HL-60 (cell line): ENCODE measurements around the gene TUBGCP6.

Experiments used
- DNase-seq, 2 experiments: peaks; one replicate each; pipeline ENCODE4 v3.0.0-alpha.2; 2010 to 2020; ENCODE audit warnings: low read depth in 1 of 2, low spot score in 1 of 2
- H3K27ac ChIP-seq: fragments of 250-450 bp; sonication (Bioruptor Pico); replicated peaks from 2 replicates; pipeline ENCODE4 v1.5.1; 2020; ENCODE audit warnings: mild to moderate bottlenecking, moderate library complexity
- H3K27me3 ChIP-seq: fragments of 250-450 bp; sonication (Bioruptor Pico); 2 replicates; pipeline ENCODE4 v1.5.1; 2021; ENCODE audit warnings: mild to moderate bottlenecking, moderate library complexity; ENCODE audit not compliant: insufficient read depth, poor library complexity, severe bottlenecking
- H3K4me3 ChIP-seq: replicated peaks from 2 replicates; pipeline ENCODE4 v1.5.1; 2011; ENCODE audit warnings: mild to moderate bottlenecking, control low read depth, low read length; ENCODE audit not compliant: insufficient read depth
- CTCF ChIP-seq: IDR thresholded peaks from one replicate; pipeline ENCODE4 v1.5.1; 2011; ENCODE audit warnings: low read length, control low read depth, inconsistent platforms; ENCODE audit not compliant: insufficient read depth
- GABPA ChIP-seq: IDR thresholded peaks from 2 replicates; pipeline ENCODE4 v1.6.1; 2012; ENCODE audit warnings: low read depth
- POLR2AphosphoS5 ChIP-seq: IDR thresholded peaks from 2 replicates; pipeline ENCODE4 v1.6.1; 2012; ENCODE audit warnings: low read depth
- REST ChIP-seq: IDR thresholded peaks from 2 replicates; pipeline ENCODE4 v1.6.1; 2012; ENCODE audit warnings: low read depth; ENCODE audit not compliant: insufficient replicate concordance
- SPI1 ChIP-seq: IDR thresholded peaks from 2 replicates; pipeline ENCODE4 v1.6.1; 2012; ENCODE audit warnings: low read depth, mild to moderate bottlenecking, borderline replicate concordance

The TUBGCP6 gene

GRCh38 chr22:50272044-50272802, 27.4 kb upstream of the TUBGCP6 start:
- Histone ChIP-seq H3K27ac (no peak overlapping the region), H3K4me3 (no peak overlapping the region), H3K27me3 (peaks cover 18% of the 10 kb centered on the region)
- no peak for DNase-seq
- no peak for TF ChIP-seq REST
- TF ChIP-seq POLR2AphosphoS5 = no peak
- no peak for TF ChIP-seq SPI1
- no peak for TF ChIP-seq CTCF
- TF ChIP-seq GABPA = no peak

- Histone ChIP-seq H3K4me3 (no peak overlapping the region), H3K27ac (no peak overlapping the region), H3K27me3 (peaks cover 18% of the 10 kb centered on the region)
- DNase-seq = peak in 1 of 2 experiments; percentile 31
- TF ChIP-seq POLR2AphosphoS5 (no peak), SPI1 (no peak), GABPA (no peak), REST (no peak), CTCF (no peak)
These were observed 26.7 kb upstream of the TUBGCP6 start for GRCh38 chr22:50271519-50271970.

- no peak for TF ChIP-seq SPI1
- TF ChIP-seq POLR2AphosphoS5 = no peak
- TF ChIP-seq REST = peak; percentile 99
- no peak for TF ChIP-seq GABPA
- TF ChIP-seq CTCF = no peak
- Histone ChIP-seq H3K27me3 (peaks cover 18% of the 10 kb centered on the region), H3K4me3 (peak overlapping the region; percentile 37; the same call in 1 of the 2 replicates), H3K27ac (no peak overlapping the region)
- peak in 1 of 2 experiments; percentile 51 for DNase-seq
These were observed 26.0 kb upstream of the TUBGCP6 start for GRCh38 chr22:50270666-50271394.
